HL-60 (cell line): ENCODE measurements around the gene HELB.

Experiments
- CTCF ChIP-seq: IDR thresholded peaks from one replicate; pipeline ENCODE4 v1.5.1; 2011; ENCODE audit warnings: low read length, control low read depth, inconsistent platforms; ENCODE audit not compliant: insufficient read depth
- POLR2AphosphoS5 ChIP-seq: IDR thresholded peaks from 2 replicates; pipeline ENCODE4 v1.6.1; 2012; ENCODE audit warnings: low read depth

- TF ChIP-seq CTCF (no peak), POLR2AphosphoS5 (no peak)
Observed at GRCh38 chr12:66379616-66380015, 77.3 kb downstream of the HELB start.
